ENCODE data around the gene ANKIB1. TPM values are rescaled to one million over a fixed set of nuclear protein-coding genes. Genes with fewer than 3 reads are reported as not detected.

ANKIB1 gene
- total RNA-seq, 1 donor from 2014 or later = 48.0 TPM

DNA sequence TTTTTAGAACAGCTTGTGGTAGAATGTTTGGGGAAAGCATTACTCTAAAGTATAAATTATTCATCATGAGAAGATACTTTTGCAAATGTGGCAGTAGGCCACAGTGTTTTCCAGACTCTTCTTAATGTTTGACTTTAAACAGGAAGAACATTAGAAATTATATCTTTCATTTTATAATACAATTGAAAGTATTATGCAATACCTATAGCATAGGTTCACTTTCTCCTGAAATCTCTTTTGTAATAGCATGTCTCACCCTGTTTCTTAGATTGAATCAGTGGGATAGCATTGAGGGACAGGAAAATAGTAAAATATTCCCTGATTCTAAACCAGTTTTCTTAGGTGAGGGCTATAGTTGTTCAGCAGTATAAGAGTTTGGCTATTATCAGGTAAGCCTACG, 23.1 kb downstream of the ANKIB1 start:
- DNase-seq (no peak), ATAC-seq (no peak)
- no peaks in the 10 kb centered on the region for H3K9me3 ChIP-seq
- intact Hi-C loops (cut with DNase I) = no loop called here
- TF ChIP-seq, protein P1, sequence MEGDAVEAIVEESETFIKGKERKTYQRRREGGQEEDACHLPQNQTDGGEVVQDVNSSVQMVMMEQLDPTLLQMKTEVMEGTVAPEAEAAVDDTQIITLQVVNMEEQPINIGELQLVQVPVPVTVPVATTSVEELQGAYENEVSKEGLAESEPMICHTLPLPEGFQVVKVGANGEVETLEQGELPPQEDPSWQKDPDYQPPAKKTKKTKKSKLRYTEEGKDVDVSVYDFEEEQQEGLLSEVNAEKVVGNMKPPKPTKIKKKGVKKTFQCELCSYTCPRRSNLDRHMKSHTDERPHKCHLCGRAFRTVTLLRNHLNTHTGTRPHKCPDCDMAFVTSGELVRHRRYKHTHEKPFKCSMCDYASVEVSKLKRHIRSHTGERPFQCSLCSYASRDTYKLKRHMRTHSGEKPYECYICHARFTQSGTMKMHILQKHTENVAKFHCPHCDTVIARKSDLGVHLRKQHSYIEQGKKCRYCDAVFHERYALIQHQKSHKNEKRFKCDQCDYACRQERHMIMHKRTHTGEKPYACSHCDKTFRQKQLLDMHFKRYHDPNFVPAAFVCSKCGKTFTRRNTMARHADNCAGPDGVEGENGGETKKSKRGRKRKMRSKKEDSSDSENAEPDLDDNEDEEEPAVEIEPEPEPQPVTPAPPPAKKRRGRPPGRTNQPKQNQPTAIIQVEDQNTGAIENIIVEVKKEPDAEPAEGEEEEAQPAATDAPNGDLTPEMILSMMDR (IDR thresholded peaks at IDR 0.05) = no peak
- H3K27me3 ChIP-seq (ENCODE audit: low read depth) = no peaks in the 10 kb centered on the region
- H3K4me3 ChIP-seq = no peak overlapping the region
- no peak overlapping the region for H3K27ac ChIP-seq
- no peaks in the 10 kb centered on the region for H3K4me1 ChIP-seq
- H3K36me3 ChIP-seq = no peaks in the 10 kb centered on the region

DNA sequence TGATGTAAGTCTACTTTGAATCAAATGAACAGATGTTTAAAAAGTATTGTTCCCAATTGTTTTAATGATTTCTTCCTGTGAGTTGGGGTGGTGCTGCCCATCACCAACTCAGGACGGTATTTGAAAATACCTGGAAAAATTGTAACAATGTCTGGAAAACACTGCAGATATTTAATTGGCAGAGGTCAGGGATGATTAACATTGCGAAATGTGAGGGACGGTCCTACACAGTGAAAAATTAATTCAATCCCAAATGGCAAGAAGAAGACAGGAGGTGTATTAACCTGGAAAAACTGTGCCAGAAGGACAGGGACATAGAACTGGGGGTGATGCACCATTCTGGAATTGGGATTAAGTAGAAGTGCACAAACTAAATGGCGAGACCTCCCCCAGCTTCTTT, 29.6 kb downstream of the ANKIB1 start:
- no peaks in the 10 kb centered on the region for H3K9me3 ChIP-seq
- no peak overlapping the region for H3K27ac ChIP-seq
- TF ChIP-seq, protein P1 (IDR thresholded peaks at IDR 0.05) = no peak
- no peaks in the 10 kb centered on the region for H3K27me3 ChIP-seq (ENCODE audit: low read depth)
- H3K36me3 ChIP-seq = no peaks in the 10 kb centered on the region
- no peak for ATAC-seq
- no peak overlapping the region for H3K4me3 ChIP-seq
- peaks cover 3% of the 10 kb centered on the region for H3K4me1 ChIP-seq
- DNase-seq = no peak
- intact Hi-C loops (cut with DNase I) = no loop called here

DNA sequence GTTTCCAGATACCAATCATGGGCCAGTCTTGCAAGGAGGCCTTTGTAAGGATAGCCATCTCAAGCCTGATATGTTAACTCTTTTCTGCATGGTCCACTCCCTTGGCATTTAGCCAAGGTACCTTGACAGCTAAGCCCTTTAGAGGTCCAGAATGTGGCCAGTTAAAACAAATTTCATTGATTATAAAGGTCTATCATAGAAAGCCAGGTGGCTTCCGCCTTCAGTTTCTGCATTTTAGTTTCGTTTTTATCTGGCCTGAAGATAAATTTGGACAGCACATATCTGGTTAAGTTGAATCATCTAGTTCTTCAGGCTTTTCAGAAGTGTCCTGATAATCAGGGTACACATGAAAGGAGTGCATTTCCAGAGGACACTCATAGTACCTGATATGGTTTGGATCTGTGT, 30.7 kb downstream of the ANKIB1 start:
- no peak overlapping the region for H3K27ac ChIP-seq
- no peak for DNase-seq
- H3K4me3 ChIP-seq = no peak overlapping the region
- ATAC-seq = no peak
- TF ChIP-seq, protein P1 (IDR thresholded peaks at IDR 0.05) = no peak
- no peaks in the 10 kb centered on the region for H3K9me3 ChIP-seq
- peaks cover 3% of the 10 kb centered on the region for H3K4me1 ChIP-seq
- intact Hi-C loops (cut with DNase I) = no loop called here
- H3K36me3 ChIP-seq = no peaks in the 10 kb centered on the region
- H3K27me3 ChIP-seq (ENCODE audit: low read depth) = no peaks in the 10 kb centered on the region

DNA sequence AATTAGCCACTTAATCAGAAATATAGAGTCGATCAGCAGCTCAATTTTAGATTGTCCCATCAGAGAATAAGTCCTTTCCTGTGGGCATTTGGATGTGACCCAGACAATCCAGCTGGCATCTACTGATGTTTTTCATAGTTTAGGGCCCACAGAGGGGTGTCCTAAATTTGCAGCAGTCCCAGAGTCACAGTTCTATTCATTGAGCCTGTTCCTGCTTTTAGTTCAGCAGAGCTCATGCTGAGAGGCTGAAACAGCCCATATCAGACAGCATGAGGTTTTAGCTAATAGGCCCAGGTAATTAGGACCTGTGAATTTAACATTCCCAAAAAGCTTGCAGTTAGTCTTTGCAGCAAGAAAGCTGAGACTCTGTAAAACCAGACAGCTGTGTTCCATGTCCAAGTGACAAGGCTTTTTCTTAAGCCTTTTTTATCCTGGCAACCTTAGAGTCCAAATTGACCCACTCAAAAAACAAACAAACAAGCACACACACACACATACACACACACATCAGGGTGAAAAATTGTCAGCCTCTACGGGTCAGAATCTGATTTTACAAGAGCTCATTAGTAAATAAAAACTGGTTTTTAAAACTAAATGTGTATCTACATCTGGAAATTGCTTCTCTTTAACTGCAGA, 33.7 kb downstream of the ANKIB1 start:
- Histone ChIP-seq H3K36me3 (no peaks in the 10 kb centered on the region), H3K4me1 (peaks cover 9% of the 10 kb centered on the region), H3K4me3 (no peak overlapping the region), H3K9me3 (no peaks in the 10 kb centered on the region), H3K27ac (no peak overlapping the region), H3K27me3 (ENCODE audit: low read depth) (no peaks in the 10 kb centered on the region)
- TF ChIP-seq, protein P1 (IDR thresholded peaks at IDR 0.05) = no peak
- DNase-seq = no peak
- intact Hi-C loops (cut with DNase I) = no loop called here
- ATAC-seq = no peak

DNA sequence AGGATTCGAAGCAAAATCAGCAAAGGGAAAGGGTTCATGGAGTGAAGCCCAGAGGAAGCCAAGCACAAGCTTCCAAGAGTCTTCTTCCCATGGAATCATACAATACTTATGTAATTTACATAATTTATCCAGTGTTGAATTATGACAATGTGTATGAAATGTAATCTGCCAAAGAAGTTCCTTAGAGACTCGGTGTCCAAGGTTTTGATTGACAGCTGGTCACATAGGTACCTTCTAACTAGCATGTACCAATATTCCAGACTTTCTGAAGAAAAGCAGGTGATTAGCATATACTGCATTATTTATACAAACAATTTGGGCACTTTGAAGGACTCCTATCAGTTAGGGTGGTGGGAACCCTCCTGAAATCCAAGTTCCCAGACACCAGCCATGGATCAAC, 35.3 kb downstream of the ANKIB1 start:
- intact Hi-C loops (cut with DNase I) = no loop called here
- no peaks in the 10 kb centered on the region for H3K36me3 ChIP-seq

More for the DNA sequence above, 35.3 kb downstream of the ANKIB1 start:
- ATAC-seq (no peak), DNase-seq (no peak)
- Histone ChIP-seq H3K27ac (no peak overlapping the region), H3K9me3 (no peaks in the 10 kb centered on the region), H3K27me3 (ENCODE audit: low read depth) (no peaks in the 10 kb centered on the region), H3K4me1 (peaks cover 9% of the 10 kb centered on the region), H3K4me3 (no peak overlapping the region)
- TF ChIP-seq, protein P1 (IDR thresholded peaks at IDR 0.05) = no peak
